ENCODE measurements around the gene SLC6A6.

SLC6A6 gene

GRCh38 chr3:14402304-14402811, at the start of gene SLC6A6:
SLC6A6 (plus strand) TSS chr3:14402606; CDS start chr3:14443635, 41,029 bp downstream.
- DNase-seq (ENCODE audit: low read depth in 2 of 2): peak; percentile 90 to 94

- DNase-seq (ENCODE audit: low read depth in 2 of 2): no peak
Observed at GRCh38 chr3:14353502-14353901, 48.9 kb upstream of the SLC6A6 start.

- no peak for DNase-seq (ENCODE audit: low read depth in 2 of 2)
Observed at GRCh38 chr3:14357463-14357862, 44.9 kb upstream of the SLC6A6 start.

GRCh38 chr3:14358426-14359211, 43.8 kb upstream of the SLC6A6 start:
- DNase-seq (ENCODE audit: low read depth in 2 of 2): no peak

GRCh38 chr3:14359348-14359747, 43.1 kb upstream of the SLC6A6 start:
- no peak for DNase-seq (ENCODE audit: low read depth in 2 of 2)

- no peak for DNase-seq (ENCODE audit: low read depth in 2 of 2)
Observed at GRCh38 chr3:14360123-14360881, 42.1 kb upstream of the SLC6A6 start.

GRCh38 chr3:14361068-14361677, 41.2 kb upstream of the SLC6A6 start:
- DNase-seq (ENCODE audit: low read depth in 2 of 2): no peak

GRCh38 chr3:14362890-14363289, 39.5 kb upstream of the SLC6A6 start:
- no peak for DNase-seq (ENCODE audit: low read depth in 2 of 2)

GRCh38 chr3:14363379-14363778, 39.0 kb upstream of the SLC6A6 start:
- DNase-seq (ENCODE audit: low read depth in 2 of 2): no peak

GRCh38 chr3:14363991-14364390, 38.4 kb upstream of the SLC6A6 start:
- no peak for DNase-seq (ENCODE audit: low read depth in 2 of 2)

- DNase-seq (ENCODE audit: low read depth in 2 of 2): no peak
Observed at GRCh38 chr3:14364580-14365292, 37.7 kb upstream of the SLC6A6 start.

- no peak for DNase-seq (ENCODE audit: low read depth in 2 of 2)
Observed at GRCh38 chr3:14366248-14366647, 36.2 kb upstream of the SLC6A6 start.

- no peak for DNase-seq (ENCODE audit: low read depth in 2 of 2)
Observed at GRCh38 chr3:14366915-14367823, 35.2 kb upstream of the SLC6A6 start.

- DNase-seq (ENCODE audit: low read depth in 2 of 2): no peak
Observed at GRCh38 chr3:14368146-14368545, 34.3 kb upstream of the SLC6A6 start.

- DNase-seq (ENCODE audit: low read depth in 2 of 2): no peak
Observed at GRCh38 chr3:14368885-14369284, 33.5 kb upstream of the SLC6A6 start.

GRCh38 chr3:14369675-14370669, 32.4 kb upstream of the SLC6A6 start:
- DNase-seq (ENCODE audit: low read depth in 2 of 2): no peak

GRCh38 chr3:14370720-14371572, 31.5 kb upstream of the SLC6A6 start:
- DNase-seq (ENCODE audit: low read depth in 2 of 2): no peak
